Measurements from ENCODE around the gene CCDC38. TPM values are rescaled to one million over a fixed set of nuclear protein-coding genes. Genes with fewer than 3 reads are reported as not detected.

CCDC38 gene
- total RNA-seq, 4 donors from 2014 or later, result not detected

DNA sequence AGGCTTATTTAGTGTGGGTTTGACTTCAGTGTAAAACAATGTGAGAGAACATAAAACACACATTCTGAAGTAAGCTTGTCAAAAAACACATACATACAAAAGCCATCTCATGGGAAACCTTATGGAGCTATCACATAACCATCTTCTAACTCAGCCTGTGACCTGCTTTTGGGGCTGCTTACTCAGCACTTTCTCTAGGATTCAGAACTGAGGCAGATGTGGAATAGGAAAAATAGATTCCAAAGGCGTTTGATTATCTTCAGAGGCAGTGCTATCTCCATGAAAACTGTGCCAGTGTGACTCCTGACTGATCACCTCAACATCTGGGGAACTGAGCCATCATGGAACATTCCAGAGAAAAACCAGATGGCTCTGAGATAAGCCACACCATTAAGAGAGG lies 40.2 kb upstream of the CCDC38 start:
- TF ChIP-seq, protein P1, sequence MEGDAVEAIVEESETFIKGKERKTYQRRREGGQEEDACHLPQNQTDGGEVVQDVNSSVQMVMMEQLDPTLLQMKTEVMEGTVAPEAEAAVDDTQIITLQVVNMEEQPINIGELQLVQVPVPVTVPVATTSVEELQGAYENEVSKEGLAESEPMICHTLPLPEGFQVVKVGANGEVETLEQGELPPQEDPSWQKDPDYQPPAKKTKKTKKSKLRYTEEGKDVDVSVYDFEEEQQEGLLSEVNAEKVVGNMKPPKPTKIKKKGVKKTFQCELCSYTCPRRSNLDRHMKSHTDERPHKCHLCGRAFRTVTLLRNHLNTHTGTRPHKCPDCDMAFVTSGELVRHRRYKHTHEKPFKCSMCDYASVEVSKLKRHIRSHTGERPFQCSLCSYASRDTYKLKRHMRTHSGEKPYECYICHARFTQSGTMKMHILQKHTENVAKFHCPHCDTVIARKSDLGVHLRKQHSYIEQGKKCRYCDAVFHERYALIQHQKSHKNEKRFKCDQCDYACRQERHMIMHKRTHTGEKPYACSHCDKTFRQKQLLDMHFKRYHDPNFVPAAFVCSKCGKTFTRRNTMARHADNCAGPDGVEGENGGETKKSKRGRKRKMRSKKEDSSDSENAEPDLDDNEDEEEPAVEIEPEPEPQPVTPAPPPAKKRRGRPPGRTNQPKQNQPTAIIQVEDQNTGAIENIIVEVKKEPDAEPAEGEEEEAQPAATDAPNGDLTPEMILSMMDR (IDR thresholded peaks at IDR 0.05), result no peak
- DNase-seq (ENCODE audit: low spot score), result no peak
- no peak for ATAC-seq (ENCODE audit: low FRiP score)

DNA sequence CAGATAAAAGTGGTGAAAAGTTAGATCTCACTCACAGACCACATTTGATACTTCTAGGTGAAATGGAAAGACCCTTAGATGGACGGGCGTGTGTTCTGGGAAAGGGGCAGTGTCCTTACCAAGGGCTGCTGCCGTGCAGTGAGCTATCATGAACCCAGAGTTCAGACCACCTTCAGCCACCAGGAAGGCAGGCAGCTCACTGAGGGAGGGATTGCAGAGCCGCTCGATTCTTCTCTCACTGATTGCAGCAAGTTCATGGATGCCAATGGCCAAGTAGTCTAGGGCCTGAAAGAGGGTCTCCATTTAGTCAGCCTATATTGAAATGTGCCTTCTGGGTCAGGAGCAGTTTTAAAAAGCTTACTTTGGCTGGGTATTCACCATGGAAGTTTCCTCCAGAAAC lies 38.0 kb upstream of the CCDC38 start:
- DNase-seq (ENCODE audit: low spot score), result no peak
- TF ChIP-seq, protein P1 (IDR thresholded peaks at IDR 0.05), result no peak
- no peak for ATAC-seq (ENCODE audit: low FRiP score)

DNA sequence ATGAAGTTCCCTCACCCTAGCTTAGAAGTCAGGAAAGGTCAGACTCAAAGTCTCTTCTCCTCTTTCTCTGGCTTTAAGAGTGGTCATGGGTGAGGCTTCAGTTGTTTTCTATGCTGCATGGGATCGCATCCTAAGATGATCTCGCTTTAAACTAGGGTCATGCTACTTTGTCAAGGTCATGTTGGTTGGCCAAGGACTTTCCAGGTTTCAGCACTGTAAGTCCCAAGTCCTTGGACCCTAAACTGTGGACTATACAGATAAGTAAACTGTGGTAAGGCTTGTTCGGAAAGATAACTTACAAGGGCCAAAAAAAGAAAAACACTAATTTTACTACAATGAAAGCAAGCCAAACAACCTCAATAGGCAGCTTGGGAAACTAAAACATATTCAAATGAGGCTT lies 36.4 kb upstream of the CCDC38 start:
- DNase-seq (ENCODE audit: low spot score), result no peak

DNA sequence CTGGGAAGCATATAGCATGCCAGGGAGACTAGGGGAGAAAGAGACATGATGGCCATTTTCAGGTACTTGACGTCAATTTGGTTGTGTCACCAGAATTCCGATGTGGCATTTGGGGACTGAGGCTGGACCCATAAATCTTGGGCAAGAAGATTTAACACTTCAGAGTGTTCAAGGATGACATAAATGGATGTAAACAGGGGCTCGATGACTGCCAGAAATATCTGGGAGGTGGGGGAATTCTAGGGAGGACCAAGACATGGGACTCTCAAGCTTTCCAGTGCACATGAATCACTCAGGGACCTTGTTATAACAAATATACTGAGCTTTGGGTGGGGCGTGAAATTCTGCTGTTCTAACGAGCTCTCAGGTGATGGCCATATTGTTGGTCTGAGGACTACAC lies 35.9 kb upstream of the CCDC38 start:
- TF ChIP-seq, protein P1 (IDR thresholded peaks at IDR 0.05), result no peak
- DNase-seq (ENCODE audit: low spot score) (no peak), ATAC-seq (ENCODE audit: low FRiP score) (no peak)

More for the DNA sequence above, 36.4 kb upstream of the CCDC38 start:
- ATAC-seq (ENCODE audit: low FRiP score), result no peak
- TF ChIP-seq, protein P1 (IDR thresholded peaks at IDR 0.05), result no peak

DNA sequence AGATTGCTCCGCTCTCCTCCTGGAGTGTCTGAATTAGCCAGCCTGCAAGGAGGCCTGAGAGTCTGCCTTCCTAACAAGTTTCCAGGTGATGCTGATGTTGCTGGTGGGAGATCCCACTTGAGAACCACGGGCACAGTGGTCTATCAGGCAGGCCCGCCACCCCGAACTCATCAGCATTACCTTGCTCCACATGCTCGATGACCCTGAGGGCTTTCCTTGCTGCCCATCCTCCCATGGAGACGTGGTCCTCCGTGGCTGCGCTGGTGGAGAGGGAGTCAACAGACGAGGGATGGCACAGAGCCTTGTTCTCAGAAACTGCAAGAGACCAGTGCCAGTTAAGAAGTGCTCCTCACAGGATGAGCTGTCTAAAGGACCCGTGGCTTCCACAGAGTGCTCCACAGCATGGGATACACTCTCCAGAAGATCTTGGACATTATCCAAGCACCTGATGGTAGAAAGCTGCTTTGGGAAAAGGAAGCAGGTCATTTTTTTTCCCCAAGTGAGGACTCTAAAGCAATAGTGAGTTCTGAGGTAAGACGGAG lies 35.4 kb upstream of the CCDC38 start:
- ATAC-seq (ENCODE audit: low FRiP score), result no peak
- TF ChIP-seq, protein P1 (IDR thresholded peaks at IDR 0.05), result no peak
- DNase-seq (ENCODE audit: low spot score), result no peak

DNA sequence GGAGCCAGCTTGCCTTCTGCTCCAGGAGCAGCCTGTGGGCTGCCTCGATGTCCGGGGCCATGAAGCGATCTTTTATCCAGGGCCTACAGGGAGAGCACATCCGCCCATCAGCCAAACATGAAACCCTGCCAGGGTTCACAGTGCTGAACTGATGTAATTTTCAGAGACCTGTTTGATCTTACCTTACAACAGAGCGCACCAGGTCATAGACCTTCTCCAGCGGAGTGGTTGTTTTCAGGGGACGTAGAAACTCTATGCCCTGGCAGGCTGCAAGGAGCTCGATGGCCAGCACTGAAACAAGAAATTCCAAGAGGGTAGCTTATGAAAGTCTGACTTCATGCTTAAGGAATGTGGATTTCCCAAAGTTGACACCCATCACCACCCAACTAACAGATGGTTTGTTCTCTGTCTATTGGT lies 34.0 kb upstream of the CCDC38 start:
- ATAC-seq (ENCODE audit: low FRiP score) (no peak), DNase-seq (ENCODE audit: low spot score) (no peak)
- TF ChIP-seq, protein P1 (IDR thresholded peaks at IDR 0.05), result no peak

DNA sequence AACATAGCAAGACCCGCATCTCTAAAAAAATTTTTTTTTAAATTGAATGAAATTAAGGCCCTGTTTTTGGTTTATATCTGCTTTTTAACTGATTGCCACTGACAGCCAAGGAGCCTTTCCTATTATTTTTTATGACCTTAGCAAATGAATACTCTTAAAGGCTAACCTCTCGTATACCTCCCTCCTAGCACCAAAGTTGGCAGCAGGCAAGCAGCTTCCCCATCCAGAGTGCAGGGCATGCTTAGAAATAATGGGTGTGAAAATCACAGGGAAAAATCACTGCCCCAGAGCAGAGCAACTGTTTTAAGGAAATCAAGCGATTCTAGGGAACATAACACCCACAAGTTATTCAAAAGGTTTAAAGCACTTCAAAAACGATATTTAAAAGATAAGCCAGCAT lies 33.1 kb upstream of the CCDC38 start:
- no peak for ATAC-seq (ENCODE audit: low FRiP score)
- no peak for DNase-seq (ENCODE audit: low spot score)
- TF ChIP-seq, protein P1 (IDR thresholded peaks at IDR 0.05), result no peak

All from omental fat pad (tissue), 4 donors.